HG03342 (cell line): ENCODE data around the gene CDK3.

ENCODE experiments used
- ATAC-seq: cut with Tn5 transposase; IDR thresholded peaks from one replicate; pipeline ENCODE4 v1.9.1; 2021; ENCODE audit warnings: mild to moderate bottlenecking, moderate library complexity; ENCODE audit not compliant: unreplicated experiment

CDK3 gene

GRCh38 chr17:76013377-76013932 lies 12.8 kb downstream of the CDK3 start:
- no peak for ATAC-seq

GRCh38 chr17:76014100-76014924 lies 13.7 kb downstream of the CDK3 start:
- ATAC-seq = no peak

- ATAC-seq = no peak
These were observed 14.2 kb downstream of the CDK3 start for GRCh38 chr17:76014925-76015261.

DNA sequence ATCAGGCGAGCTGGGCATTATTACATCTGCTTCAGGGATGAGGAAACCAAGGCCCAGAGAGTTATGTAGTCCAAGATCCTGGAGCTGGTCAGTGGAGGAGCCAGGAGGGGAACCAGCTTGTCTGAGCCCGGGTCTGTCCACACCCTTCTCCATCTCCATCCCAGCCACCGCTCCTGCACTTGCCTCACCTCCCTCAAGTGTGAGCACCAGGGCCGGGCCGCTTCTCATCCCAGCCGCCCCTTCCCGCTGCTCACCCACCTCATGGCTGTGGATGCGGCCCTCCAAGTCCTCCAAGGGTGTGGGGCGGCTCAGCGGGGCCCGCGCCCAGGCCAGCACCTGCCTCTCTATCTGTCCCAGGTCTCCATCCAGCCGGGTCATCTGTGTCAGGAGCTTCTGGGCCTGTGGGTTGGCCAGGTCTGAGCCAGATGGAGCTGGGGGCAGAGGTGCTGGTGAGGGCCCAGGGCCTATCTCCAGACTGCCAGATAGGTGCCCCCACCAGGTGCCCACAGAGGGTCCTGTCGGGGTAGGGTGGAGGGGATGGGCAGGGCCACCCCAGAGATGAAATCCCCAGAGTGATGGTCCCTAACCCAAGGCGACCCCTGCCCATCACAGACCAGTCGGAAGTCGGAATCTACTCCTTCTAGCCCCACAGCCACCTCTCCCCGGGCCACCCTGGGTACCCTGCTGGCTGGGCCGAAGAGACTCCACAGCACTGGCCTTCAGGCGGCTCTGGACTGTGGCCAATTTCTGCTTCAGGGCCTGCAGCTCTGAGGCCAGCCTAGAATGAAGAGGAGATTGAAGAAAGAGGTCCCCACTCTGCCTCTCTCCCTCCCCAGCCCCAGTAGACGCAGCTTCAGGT lies 17.1 kb downstream of the CDK3 start:
- ATAC-seq = no peak

DNA sequence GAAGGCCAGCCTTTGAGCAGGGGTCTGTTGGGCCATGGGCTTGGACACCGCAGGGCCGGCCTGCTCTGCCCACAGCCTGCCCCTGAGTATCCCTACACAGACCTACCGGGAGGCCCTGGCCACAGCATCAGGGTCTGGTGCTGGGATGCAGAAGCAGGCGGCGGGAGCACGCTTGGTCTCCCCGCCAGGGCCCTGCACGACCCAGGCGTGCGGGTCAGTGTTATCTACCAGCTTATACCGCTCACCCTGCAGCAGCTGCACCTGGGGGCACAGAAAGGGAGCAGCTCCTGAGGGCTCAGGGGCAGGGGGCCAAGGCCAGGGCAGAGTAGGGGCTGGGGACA lies 17.7 kb downstream of the CDK3 start:
- ATAC-seq = no peak

DNA sequence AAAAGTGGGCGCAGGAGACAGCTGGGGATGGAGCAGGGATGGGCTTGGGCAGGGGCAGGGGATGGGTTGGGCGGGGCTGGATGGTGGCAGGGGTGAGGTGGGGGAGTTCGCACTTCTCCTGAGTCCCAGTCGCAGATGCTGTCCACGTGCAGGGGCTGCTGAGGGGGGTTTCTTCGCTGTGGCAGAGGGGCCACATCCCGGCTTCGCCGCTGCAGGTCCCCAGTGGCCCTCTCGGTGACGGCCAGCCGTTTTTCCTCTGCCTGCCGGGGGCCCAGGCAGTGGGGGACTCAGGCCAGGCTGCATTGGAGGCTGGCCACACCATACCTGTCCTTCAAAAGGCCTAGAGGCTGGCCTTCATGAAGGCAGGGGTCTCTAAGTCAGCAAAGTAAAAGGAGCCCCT lies 18.1 kb downstream of the CDK3 start:
- ATAC-seq = no peak

- ATAC-seq = no peak
These were observed 19.3 kb downstream of the CDK3 start for GRCh38 chr17:76019833-76020467.

DNA sequence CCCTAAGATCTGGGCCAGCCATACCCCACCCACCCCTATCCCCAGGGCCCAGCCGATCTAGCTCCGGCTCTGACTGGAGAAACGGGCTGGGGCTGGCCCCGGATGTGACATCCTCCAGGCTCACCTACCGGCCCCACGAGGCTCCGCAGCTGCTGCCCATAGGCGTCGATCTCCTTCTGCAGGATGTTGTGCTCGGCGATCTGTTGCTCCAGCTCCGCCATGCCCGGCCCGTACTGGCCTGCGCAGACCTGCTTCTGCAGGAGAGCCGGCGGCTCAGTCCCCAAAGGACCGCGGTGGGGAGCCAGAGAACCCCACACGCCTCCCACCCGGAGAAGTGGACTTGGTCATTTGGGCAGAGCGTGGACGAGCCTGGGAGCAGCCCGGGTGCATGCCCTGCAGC lies 21.6 kb downstream of the CDK3 start:
- no peak for ATAC-seq

- ATAC-seq = no peak
These were observed 22.6 kb downstream of the CDK3 start for GRCh38 chr17:76022973-76023899.

DNA sequence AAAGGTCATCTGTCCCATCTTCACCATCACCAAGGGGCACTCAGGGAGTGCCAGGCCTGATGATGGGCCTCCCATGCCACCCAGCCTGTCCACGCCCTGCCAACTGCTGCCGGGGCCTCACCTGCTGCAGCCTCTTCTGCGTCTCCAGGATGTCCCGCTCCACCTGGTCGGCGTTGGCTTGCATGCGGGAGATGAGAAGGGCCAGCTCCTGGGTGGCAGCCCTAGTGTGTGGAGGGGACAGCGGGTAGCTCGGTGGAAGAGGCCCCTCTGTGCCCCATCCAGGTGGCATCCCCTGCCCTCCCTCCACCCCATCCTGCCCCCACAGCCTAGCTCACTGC lies 23.2 kb downstream of the CDK3 start:
- ATAC-seq = no peak

DNA sequence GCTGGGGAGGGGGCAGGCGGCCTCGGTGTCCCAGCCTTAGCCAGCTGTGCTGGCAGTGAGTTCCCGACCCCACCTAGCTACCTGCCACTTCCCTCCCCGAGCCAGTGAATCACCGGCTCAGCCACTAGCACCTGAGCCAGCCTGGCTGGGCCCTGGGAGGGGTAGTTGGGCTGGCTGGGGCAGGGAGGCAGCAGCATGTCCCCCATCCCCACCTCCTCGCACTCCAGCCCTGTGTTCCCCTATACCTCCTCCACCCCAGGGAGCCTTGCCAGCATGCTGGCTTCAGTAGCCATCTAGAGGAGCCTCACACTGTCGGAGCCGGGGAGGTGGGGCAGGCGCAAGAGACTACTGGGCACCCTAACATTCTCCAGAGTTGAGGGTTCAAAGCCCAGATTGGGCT lies 23.7 kb downstream of the CDK3 start:
- ATAC-seq = no peak

DNA sequence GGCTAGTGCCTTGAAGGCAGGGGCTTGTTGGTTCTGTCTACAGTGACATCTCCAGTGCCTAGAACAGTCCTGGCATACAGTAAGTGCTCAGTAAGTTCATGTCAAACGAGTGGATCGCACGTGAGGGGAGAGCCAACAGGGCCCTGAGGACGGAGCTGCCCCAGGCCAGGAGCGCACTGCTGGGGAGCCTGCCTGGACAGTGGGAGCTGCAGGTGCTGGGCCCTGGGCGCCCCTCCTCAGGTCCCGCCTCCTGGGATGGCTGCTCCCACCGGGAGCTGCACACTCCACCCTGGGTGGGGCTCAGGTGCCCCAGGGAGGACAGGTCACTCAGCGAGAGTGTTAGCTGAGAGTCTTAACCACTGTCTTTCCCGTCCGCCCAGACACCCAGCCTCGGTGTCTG lies 24.6 kb downstream of the CDK3 start:
- no peak for ATAC-seq

GRCh38 chr17:76026714-76027158 lies 26.1 kb downstream of the CDK3 start:
- no peak for ATAC-seq

DNA sequence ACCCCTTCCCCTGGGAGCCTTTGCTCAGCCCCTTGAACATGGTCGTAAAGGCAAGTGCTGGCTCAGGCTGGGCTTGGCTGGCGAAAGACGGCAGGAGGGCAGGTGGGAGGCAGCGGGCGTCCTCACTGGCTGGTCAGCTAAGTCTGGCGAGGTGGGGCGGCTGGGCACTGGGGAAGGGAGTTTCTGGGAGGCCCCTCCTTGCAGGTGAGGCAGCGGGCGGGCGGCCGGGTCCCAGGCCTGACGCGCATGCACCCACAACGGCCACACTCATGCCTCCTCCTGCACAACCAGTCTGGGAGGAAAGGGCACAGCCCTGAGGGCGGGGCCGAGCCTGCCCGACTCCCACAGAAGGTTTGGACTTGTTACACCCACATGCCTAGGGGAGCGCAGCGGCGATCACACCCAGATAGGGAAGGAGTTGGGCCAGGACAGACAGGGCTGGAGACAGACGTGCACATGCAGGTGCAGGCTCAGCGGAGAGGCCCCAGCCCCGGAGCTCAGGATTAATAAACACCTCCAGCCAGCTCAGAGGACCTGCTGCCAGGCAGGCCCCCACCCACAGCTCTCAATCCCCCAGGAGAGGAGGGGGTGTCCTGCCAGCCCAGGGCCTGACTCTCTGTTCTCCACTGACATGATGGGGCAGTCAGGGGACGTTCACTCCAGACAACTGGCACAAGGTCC lies 26.6 kb downstream of the CDK3 start, which contains the start of gene EVPL:
Gene EVPL (minus strand): TSS at position 148 of the 681 bp plus-strand sequence. CDS start 108 bp downstream, at position 40.
- ATAC-seq = no peak

DNA sequence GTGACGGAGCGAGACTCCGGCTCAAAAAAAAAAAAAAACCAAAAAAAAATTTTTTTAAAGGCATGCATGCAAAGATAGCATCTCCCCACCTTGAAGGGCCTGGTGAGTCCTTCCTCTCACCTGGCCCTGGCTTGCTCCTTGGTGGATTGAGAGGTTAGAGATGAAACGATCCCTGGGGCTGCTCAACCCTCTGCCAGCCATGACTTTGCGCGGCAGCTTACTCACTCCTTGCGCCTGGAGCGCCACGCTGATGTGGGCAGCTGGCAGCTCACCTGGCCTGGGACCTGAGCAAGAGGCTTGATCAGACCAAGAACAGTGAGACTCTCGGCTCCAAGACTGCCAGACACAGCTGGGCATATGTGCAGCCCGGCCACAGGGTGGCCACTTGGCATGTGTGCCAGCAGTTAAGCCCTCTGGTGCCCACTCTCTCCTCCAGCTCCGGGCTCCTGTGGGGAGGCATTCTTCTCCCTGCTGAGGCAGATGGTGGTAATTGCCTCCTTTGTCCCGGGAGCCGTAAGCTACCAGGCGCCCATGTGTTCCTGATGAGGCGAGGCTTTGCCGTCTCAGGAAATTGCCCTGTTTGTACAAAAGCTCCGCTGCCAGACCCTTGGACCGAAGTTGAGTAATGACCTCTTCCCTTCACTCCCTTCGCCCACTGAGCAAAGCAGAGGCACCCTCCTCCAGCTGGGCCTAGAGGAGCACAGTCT lies 31.6 kb downstream of the CDK3 start:
- no peak for ATAC-seq

DNA sequence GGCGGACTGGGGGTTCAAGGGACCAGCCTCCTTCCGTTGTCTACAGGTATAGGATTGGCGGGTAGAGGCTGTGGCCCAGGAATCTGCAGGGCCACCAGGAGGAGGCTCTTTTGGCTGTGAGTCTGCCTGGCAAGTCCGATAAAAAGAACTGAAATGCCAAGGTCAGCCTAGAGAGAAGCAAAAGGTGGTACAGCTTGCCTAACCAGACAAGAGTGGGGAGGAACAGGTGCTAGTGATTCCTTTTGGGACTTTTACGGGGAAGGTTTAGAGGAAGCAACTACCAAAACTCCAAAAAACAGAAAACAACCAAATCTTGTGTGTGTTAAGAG lies 32.1 kb downstream of the CDK3 start:
- no peak for ATAC-seq

GRCh38 chr17:76033139-76033538 lies 32.5 kb downstream of the CDK3 start:
- ATAC-seq = no peak

DNA sequence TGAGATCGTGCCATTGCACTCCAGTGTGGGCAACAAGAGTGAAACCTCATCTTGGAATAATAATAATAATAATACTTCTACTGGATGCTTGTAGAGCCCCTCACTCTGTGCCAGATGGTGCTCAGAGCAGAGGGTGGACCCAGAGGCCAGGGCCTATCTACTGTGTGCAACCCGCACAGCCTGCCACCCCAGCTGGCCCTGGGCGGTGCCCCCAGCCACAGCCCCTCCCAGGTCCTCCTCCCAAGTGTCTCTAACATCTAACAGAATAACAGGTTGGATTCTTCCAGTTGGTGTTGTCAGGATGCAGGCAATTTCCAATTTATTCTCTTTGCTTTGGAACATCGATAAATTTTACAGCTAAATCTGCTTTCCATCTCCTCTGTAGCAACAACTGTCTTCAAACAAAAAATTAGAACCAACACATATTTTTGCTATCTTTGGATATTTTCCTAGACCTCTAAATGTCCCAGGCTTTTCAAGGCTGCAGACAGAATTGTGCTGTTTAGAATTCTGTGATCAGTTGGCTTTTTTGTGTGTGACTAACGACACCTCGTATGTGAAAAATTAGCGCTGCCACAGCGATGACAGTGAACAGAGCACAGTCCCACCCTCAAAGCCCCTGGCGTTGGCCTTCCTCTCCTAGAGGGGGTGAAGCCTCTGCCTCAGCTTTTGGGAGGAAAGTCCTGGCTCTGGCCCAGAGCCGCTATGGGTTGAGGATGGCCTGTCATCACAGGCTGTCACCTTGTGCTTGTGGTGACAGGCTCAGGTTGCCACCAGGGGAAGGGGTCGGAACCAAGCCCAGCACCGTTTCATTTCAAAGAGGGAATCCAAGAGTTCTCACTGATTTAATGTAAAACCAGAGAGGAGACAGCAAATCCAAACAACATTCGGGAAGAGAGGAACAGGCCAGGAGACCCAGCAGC lies 34.0 kb downstream of the CDK3 start:
- ATAC-seq = no peak
